ENCODE results near the gene TMPRSS6.

TMPRSS6 gene

GRCh38 chr22:37050913-37051312, 58.6 kb downstream of the TMPRSS6 start:
- no peak for DNase-seq

DNA sequence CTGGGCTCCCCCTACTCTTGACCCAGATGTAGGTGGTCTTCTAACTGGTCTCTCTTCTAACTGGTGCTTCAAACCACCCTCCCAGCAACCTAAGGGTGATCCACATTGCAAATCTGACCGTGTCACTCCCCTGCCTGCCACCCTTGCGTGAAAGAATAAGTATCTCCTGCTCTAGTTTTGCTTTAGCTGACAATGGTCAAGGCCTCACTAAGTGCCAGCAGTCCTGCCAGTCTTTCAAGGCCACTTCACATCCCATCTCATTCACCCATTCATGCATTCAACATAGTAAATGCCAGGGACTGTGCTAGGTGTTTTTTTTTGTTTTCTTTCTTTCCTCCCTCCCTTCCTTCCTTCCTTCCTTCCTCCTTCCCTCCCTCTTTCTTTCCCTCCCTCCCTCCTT, 60.3 kb downstream of the TMPRSS6 start:
- no peak for DNase-seq

GRCh38 chr22:37048133-37048532, 61.4 kb downstream of the TMPRSS6 start:
- no peak for DNase-seq

GRCh38 chr22:37047006-37047405, 62.5 kb downstream of the TMPRSS6 start:
- no peak for DNase-seq

- DNase-seq = no peak
Measured at GRCh38 chr22:37046589-37046988, 62.9 kb downstream of the TMPRSS6 start.

- no peak for DNase-seq
Measured at GRCh38 chr22:37045958-37046357, 63.6 kb downstream of the TMPRSS6 start.

DNA sequence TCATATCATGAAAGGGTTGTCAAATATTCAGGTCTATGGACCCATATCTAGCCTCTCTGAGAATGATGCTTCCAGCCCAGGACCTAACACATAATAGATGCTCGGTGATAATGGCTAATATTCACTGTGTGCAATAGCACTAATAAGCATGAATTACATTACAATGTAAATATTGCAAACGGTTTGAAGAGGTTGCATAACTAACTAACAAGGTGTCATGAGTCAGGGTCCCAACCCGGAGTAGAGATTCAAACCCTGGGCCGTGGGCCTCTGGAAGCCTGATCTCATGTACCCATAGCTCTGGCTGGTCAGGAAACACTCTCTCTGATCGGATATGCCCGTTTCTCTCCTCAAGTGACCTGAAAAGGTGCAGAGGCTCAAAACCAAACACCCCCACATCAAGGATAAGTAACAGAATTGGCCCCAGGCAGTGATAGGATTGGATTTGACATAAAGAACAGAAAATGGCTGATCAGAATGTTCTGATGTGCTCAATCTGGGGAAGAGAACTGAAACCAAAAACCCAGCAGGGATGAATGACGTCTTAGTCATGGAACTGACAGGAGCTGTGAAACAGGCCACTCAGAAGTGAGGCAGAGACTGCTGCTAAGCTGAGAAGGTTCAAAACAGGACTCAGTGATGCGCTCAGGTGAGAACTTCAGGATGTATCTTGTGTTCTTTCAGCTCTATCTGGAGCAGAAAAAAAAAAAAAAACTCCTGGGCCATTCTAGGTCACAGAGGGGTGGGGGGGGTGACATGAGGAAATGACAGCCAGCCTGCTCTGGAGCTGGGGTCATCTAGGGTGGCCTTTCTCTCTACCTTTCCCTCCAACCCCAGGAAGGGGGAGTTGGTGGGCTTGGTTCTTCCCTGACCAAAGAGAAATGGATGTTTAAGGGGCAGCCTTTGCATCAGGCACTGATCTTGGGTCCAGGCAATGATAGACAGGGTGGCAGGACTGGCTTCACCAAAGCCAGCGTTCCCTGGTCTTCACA, 64.6 kb downstream of the TMPRSS6 start:
- no peak for DNase-seq

DNA sequence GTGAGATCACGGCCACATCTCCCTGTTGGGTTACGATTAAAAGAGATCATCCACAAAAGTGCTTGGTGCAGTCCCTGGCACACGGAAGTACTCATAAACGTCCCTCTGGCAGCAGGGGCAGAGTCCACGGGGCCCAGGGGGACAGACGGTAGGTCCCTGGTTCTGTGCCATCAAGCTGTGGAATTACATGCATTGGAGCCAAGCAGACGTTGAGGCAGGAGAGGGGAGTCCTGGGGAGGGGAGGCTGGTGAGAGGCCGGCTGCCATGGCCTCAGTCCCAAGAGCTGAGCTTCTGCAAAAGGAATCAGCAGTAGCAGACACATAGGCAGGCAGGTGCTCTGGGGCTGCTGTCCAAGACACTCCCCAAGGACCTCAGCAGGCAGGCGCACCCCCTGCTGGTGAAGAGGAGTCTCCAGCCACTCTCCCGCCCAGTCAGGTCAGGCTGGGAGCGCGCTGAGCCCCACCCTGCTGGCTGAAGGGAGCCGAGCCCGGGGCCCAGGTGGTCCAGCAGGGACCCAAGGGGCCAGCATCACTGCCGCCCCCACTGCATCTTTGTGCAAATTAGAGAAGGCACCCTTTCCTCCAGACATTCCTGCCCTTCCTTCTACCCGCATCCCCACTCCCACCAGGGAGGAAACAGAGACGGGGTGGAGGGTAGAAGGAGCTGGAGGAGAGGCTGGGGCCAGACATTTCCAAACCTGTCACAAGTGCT, 65.5 kb downstream of the TMPRSS6 start:
- no peak for DNase-seq

GRCh38 chr22:37043209-37043827, 66.2 kb downstream of the TMPRSS6 start:
- DNase-seq = no peak

GRCh38 chr22:37039466-37039865, 70.0 kb downstream of the TMPRSS6 start:
- no peak for DNase-seq

GRCh38 chr22:37037669-37038068, 71.8 kb downstream of the TMPRSS6 start:
- no peak for DNase-seq

- DNase-seq = no peak
Measured at GRCh38 chr22:37036655-37037377, 72.7 kb downstream of the TMPRSS6 start.

DNA sequence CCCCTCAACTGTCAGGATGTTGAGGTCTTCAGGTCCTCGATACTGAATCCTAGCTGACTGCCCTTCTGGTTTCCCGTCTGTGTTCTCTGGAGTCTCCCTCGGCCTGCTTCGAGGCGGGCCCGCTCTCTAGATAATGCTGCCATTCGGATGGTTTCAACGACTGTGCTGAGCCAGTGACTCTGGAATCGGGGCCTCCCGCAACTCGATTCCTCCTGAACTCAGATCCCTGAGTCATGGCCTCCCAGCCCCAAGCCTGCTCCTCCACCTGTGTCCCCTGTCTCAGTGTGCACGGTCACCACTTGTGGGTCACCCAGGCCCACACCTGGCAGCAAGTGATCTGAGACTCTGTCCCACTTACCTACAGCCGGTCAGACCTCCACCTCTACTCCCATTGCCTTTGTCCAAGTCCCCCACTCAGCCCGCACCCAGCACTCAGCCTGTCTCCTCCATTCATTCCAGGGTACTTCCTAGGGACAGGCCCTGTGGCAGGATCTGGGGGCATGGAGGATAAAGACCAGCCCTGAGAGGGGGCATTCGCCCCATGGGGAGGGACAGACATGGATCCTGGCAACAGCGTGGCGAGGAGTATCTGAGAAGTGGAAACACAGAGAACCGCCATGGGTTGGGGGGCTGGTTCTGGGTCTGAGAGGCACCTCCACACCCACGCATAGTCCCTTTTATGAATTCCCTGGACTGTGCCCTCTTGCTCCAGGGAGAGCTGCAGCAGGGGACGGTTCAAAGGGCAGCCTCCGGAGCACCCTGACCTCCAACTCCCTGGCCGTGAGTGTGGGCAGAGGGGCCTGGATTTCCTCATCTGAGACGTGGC, 75.7 kb downstream of the TMPRSS6 start:
- DNase-seq = no peak

- DNase-seq = peak; percentile 53
Measured at GRCh38 chr22:37032535-37033460, 76.7 kb downstream of the TMPRSS6 start.

DNA sequence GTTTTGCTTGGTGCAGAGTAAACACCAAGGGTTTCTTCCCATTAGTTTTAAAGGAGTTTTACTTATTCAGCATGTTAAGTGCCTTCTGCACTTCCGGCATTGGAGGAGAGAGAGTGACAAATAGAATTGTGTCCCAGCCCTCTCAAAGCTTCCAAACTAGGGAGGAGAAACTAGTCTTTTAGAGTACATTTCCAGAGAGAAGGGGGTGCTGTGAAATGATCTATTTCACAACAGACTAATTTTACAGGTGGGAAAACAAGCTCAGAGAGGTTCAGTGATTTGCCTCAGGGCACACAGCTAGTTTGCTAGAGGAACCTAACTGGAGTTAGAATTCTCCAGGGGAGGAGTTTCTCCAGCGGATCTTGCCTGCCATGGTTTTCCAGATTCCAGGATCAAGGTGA, 77.4 kb downstream of the TMPRSS6 start:
- DNase-seq = no peak

DNA sequence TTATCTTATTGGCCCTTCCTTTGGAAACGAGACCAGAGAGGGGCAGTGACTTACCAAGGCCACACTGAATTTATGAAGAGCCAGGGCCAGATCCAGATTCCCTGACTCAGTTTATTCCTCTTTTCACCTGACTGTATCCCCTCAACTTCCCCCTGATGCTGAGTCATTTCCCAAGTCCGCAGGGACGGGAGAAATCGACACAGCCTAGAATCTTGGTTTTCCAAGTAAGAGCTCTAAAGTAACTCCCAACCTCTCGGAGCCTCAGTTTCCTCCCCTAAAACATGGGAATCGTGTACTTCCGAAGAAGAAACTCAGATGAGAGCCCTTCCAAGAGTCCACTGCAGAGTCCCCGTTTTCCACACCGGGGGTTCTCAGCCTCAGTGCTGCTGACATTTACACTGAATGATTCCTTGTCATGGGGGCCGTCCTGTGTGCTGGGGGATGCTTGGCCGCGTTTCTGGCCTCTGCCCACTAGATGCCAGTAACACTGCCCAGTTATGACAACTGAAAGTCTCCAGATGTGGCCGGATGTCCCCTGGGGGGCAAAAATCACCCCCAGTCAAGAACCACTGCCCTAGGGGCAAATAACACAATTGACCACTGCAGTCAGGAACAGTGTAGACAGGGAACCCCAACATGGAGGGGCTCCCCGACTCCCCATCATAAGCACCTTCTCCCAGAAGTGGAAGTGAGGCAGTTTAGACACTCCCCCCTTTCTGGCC, 78.8 kb downstream of the TMPRSS6 start:
- DNase-seq = no peak

DNA sequence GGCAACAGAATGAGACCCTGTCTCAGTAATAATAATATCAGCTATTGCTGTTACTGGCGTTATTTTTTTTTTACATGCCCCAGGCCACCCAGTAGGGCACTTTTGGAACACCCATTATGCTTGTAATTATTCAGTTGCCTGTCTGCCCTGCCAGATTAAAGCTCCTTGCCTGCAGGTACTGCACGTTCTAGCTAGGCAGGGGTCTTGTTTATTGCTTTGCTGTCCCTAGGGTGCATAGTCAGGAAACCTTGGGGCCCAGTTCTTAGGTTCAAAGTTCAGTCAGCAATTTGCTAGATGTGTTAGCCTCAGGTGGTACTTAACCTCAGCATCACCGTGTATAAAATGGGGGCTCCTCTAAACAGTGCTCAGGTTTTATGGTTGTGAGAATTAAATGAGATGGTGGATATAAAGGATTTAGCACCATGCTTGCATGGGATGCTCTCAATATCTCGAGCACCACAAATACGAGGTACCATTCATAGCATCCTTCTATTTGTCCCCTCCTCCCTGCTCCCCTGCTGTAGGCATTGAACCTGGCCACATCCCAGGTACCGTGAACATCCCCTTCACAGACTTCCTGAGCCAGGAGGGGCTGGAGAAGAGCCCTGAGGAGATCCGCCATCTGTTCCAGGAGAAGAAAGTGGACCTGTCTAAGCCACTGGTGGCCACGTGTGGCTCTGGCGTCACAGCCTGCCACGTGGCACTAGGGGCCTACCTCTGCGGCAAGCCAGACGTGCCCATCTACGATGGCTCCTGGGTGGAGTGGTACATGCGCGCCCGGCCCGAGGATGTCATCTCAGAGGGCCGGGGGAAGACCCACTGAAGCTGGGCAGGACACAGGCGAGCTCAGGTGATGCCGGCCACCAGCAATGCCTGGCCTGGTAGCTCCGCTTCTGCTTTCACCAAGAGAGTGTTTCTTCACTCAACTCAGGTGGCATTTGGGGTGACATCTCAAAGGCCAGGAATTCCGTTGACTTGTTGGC, 80.5 kb downstream of the TMPRSS6 start:
- no peak for DNase-seq

DNA sequence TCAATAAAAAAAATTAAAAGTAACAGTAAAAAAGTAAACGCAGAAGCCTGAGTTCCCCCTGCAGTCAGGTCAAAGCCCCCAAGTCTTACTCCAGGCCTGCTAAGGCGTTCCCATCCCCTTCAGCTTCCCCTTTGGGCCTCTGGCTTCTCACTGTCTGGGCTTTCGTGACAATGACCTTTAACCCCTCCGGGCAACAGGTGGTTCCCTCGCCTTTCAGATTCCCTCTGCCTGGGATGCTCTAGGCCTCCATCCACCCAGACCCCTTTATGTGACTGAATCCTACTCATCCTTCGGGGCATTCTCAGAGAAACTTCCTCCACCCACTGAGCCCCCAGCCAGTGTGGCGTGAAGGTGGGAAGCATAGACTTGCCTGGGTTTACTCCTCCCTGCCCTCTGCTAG, 82.0 kb downstream of the TMPRSS6 start:
- DNase-seq = no peak
